OCI-LY7 (cell line): ENCODE data around the gene CCNB2. TPM values are rescaled to one million over a fixed set of nuclear protein-coding genes. Genes with fewer than 3 reads are reported as not detected.

ENCODE experiments used
- BruUV-seq: library from RNA; stranded (reverse); fragments of 400-500 nt; replicated peaks from 2 replicates; lab custom pipeline; 2021; lab: Mats Ljungman, UMichigan
- CTCF ChIA-PET: fragments of 300-600 bp; sonication (Branson Sonifier 250); formaldehyde crosslinking; loops from one replicate; lab custom pipeline; 2022; ENCODE audit warnings: antibody characterized with exemption; ENCODE audit not compliant: unreplicated experiment; lab: Charles Lee
- POLR2A ChIA-PET: fragments of 300-600 bp; sonication (Branson Sonifier 250); formaldehyde crosslinking; loops from one replicate; lab custom pipeline; 2022; ENCODE audit warnings: antibody characterized with exemption; lab: Charles Lee
- DNase-seq: peaks from one replicate; pipeline ENCODE4 v3.0.0-alpha.2; 2015; ENCODE audit warnings: low spot score
- H2AFZ ChIP-seq: fragments of 200-600 bp; sonication (generic), shearing (Covaris generic); 2 replicates; pipeline ENCODE4 v1.6.1; 2014; ENCODE audit warnings: mild to moderate bottlenecking, antibody characterized with exemption, low read length, moderate library complexity
- H3K27ac ChIP-seq: fragments of 200-600 bp; sonication (generic); 2 replicates; pipeline ENCODE4 v1.5.1; 2014; ENCODE audit warnings: mixed run types, low read depth, mild to moderate bottlenecking, moderate library complexity, low read length, inconsistent platforms; ENCODE audit not compliant: poor library complexity, severe bottlenecking
- H3K36me3 ChIP-seq: fragments of 200-600 bp; sonication (generic); 2 replicates; pipeline ENCODE4 v1.6.1; 2014; ENCODE audit warnings: mild to moderate bottlenecking, antibody characterized with exemption, low read length, moderate library complexity, mixed read lengths; ENCODE audit not compliant: insufficient read depth
- H3K4me1 ChIP-seq: fragments of 200-600 bp; sonication (generic); 2 replicates; pipeline ENCODE4 v1.5.1; 2014; ENCODE audit warnings: mild to moderate bottlenecking, low read length; ENCODE audit not compliant: insufficient read depth, poor library complexity, severe bottlenecking
- H3K4me2 ChIP-seq: fragments of 200-600 bp; sonication (generic); 2 replicates; pipeline ENCODE4 v1.6.1; 2014; ENCODE audit warnings: mild to moderate bottlenecking, low read length
- H3K4me3 ChIP-seq: fragments of 200-600 bp; sonication (generic); 2 replicates; pipeline ENCODE4 v1.5.1; 2014; ENCODE audit warnings: mild to moderate bottlenecking, low read depth, low read length; ENCODE audit not compliant: poor library complexity, severe bottlenecking
- H3K79me2 ChIP-seq: fragments of 200-600 bp; sonication (generic); 2 replicates; pipeline ENCODE4 v1.6.1; 2016; ENCODE audit warnings: low read depth, mild to moderate bottlenecking, low read length, moderate library complexity, mixed read lengths; ENCODE audit not compliant: insufficient read depth
- H3K9me2 ChIP-seq: fragments of 200-600 bp; sonication (generic); 2 replicates; pipeline ENCODE4 v1.6.1; 2016; ENCODE audit warnings: mild to moderate bottlenecking, low read length, mixed read lengths; ENCODE audit not compliant: insufficient read depth
- H3K9me3 ChIP-seq: fragments of 200-600 bp; sonication (generic); 2 replicates; pipeline ENCODE4 v1.6.1; 2014; ENCODE audit warnings: mild to moderate bottlenecking, mixed run types, low read length, mixed read lengths
- H4K20me1 ChIP-seq: fragments of 200-600 bp; sonication (generic); 2 replicates; pipeline ENCODE4 v1.6.1; 2014; ENCODE audit warnings: mild to moderate bottlenecking, antibody characterized with exemption, low read length, moderate library complexity, mixed read lengths; ENCODE audit not compliant: insufficient read depth
- EZH2phosphoT487 ChIP-seq: fragments of 200-600 bp; sonication (generic); IDR thresholded peaks from 2 replicates; pipeline ENCODE4 v1.6.1; 2018; ENCODE audit warnings: low read depth, borderline replicate concordance, mild to moderate bottlenecking, mixed run types, antibody characterized with exemption, low read length, moderate library complexity, mixed read lengths
- intact Hi-C: fragments of 100-400 bp; cut with micrococcal nuclease; formaldehyde crosslinking; loops from one replicate; pipeline ENCODE4 v1.10.0; 2022; ENCODE audit not compliant: unreplicated experiment
- total RNA-seq, 2 experiments: library from RNA; depleted of rRNA in 1 of 2; stranded (reverse); fragments of >200 nt in 1 of 2; shearing (Covaris generic) in 1 of 2; gene quantifications; 2 replicates each; pipeline ENCODE4 v1.2.3, GENCODE V29; 2014 to 2022
- TF ChIP-seq, protein P1 (sequence below): fragments of 200-600 bp; sonication (generic); conservative IDR thresholded peaks from 2 replicates; pipeline ENCODE4 v1.5.1; 2014; ENCODE audit warnings: mild to moderate bottlenecking, antibody characterized with exemption, low read length, moderate library complexity, mixed read lengths

The CCNB2 gene
- total RNA-seq, 2 experiments from 2014 or later: 93.9 to 128 TPM

DNA sequence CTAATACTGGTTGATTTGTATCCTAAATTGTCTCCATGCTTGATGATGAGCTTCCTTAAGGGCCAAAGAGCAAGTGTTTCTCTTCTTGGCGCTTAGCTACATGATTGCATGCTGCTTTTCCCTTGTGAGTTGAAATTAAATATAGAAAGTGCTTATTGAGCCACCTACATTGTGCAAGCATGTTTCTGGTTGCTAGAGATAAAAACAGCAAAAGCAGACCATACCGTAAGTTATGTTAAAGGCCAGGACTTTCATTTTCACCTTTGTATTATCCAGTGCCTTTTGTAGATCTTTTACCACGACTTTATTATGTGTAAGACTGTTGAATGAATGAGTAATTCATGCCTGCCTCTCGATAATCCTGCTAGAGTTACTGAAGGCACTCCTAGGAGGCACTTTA lies 41.9 kb upstream of the CCNB2 start:
- no peak for TF ChIP-seq EZH2phosphoT487
- TF ChIP-seq, protein P1, sequence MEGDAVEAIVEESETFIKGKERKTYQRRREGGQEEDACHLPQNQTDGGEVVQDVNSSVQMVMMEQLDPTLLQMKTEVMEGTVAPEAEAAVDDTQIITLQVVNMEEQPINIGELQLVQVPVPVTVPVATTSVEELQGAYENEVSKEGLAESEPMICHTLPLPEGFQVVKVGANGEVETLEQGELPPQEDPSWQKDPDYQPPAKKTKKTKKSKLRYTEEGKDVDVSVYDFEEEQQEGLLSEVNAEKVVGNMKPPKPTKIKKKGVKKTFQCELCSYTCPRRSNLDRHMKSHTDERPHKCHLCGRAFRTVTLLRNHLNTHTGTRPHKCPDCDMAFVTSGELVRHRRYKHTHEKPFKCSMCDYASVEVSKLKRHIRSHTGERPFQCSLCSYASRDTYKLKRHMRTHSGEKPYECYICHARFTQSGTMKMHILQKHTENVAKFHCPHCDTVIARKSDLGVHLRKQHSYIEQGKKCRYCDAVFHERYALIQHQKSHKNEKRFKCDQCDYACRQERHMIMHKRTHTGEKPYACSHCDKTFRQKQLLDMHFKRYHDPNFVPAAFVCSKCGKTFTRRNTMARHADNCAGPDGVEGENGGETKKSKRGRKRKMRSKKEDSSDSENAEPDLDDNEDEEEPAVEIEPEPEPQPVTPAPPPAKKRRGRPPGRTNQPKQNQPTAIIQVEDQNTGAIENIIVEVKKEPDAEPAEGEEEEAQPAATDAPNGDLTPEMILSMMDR: no peak
- Histone ChIP-seq H3K4me1 (no peaks in the 10 kb centered on the region), H3K9me2 (no peaks in the 10 kb centered on the region), H3K9me3 (no peaks in the 10 kb centered on the region), H3K36me3 (peaks cover 97% of the 10 kb centered on the region), H3K4me2 (no peak overlapping the region), H3K4me3 (no peak overlapping the region), H3K79me2 (no peaks in the 10 kb centered on the region), H3K27ac (no peak overlapping the region), H4K20me1 (no peaks in the 10 kb centered on the region), H2AFZ (no peak overlapping the region)
- no peak for DNase-seq
- no TSS peak for BruUV-seq
- POLR2A ChIA-PET: interaction anchor here (0.6 kb wide), 1 partner anchor 168 kb away, joined by 5 read pairs; no protein-coding TSS in a partner anchor
- CTCF ChIA-PET: no interaction called here
- intact Hi-C loops: no loop called here

DNA sequence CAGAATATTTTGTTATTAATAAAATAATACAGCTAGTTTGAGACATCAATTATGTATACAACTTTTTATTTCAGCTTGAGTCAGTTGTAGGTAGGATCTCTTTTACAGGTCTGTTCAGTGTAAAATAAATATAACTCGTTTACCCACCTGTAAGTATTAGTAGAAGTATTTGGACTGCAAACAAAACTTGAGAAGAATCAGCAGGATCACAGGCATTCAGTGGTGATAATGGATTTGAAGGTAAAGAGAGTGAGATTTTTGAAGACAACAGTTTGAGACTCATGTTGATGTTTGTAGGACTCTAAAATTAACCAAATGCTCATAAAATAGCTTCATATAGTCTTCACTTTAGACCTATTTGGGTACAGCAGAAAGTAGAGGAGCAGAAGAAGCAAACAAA lies 35.5 kb upstream of the CCNB2 start:
- Histone ChIP-seq H2AFZ (no peak overlapping the region), H3K36me3 (peaks cover 83% of the 10 kb centered on the region), H3K9me3 (no peaks in the 10 kb centered on the region), H3K4me1 (no peaks in the 10 kb centered on the region), H3K4me2 (no peak overlapping the region), H3K79me2 (no peaks in the 10 kb centered on the region), H3K9me2 (no peaks in the 10 kb centered on the region), H3K4me3 (no peak overlapping the region), H3K27ac (no peak overlapping the region), H4K20me1 (no peaks in the 10 kb centered on the region)
- ChIA-PET POLR2A (interaction anchor here (0.7 to 0.9 kb wide), 5 partner anchors 10 to 192 kb away, joined by 3 to 4 read pairs (median 4); no protein-coding TSS in a partner anchor), CTCF (no interaction called here)
- no peak for DNase-seq
- BruUV-seq: no TSS peak
- intact Hi-C loops: no loop called here
- TF ChIP-seq, protein P1: no peak
- TF ChIP-seq EZH2phosphoT487: no peak

DNA sequence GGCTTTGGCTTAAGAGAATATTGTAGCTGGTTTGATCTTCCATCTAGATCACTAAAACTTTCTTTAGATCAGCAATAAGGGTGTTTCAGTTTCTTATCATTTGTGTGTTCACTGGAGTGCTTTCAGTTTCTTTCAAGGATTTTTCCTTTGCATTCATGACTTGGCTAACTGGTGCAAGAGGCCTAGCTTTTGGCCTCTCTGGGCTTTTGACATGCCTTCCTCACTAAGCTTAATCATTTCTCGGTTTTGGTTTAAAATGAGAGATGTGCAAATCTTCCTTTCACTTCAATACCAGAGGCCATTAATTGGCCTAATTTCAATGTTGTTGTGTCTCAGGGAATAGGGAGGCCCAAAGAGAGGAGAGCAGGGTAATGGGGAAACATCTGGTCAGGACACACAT lies 30.3 kb upstream of the CCNB2 start:
- Histone ChIP-seq H3K36me3 (peaks cover 71% of the 10 kb centered on the region), H3K9me3 (no peaks in the 10 kb centered on the region), H3K79me2 (no peaks in the 10 kb centered on the region; the same call in 1 of the 2 replicates), H4K20me1 (no peaks in the 10 kb centered on the region), H3K4me1 (no peaks in the 10 kb centered on the region), H3K4me2 (no peak overlapping the region), H3K27ac (no peak overlapping the region), H3K9me2 (no peaks in the 10 kb centered on the region), H2AFZ (no peak overlapping the region), H3K4me3 (no peak overlapping the region)
- no peak for TF ChIP-seq EZH2phosphoT487
- TF ChIP-seq, protein P1: no peak
- DNase-seq: no peak
- ChIA-PET POLR2A (interaction anchor here (0.8 kb wide), 1 partner anchor 10 kb away, joined by 10 read pairs; no protein-coding TSS in a partner anchor), CTCF (no interaction called here)
- intact Hi-C loops: no loop called here
- BruUV-seq: no TSS peak
